ENCODE results near the gene SLC9A8.

The SLC9A8 gene

DNA sequence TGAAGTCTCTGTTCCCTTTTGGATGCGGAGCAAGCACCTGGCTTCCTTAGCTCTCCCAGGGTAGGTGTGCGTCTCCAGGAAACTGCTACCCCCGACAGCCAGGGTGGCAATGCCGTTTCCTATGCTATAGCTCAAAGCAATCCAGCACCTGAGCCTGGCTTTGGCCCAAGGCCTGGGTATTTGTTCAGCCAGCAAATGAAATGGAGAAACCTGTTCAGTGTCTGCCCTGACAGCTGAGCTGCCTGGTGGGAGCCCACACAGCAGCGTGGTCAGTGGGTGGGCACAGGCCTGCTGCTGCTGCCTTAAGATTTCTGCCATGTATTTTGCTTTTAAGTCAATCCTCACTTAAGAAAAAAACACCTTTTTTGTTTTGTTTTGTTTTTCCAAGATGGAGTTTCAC, 89.0 kb downstream of the SLC9A8 start:
- no peak overlapping the region for H3K4me3 ChIP-seq (ENCODE audit: insufficient read depth, low read length, poor library complexity, severe bottlenecking)

GRCh38 chr20:49904440-49905214, 92.0 kb downstream of the SLC9A8 start:
- H3K4me2 ChIP-seq (ENCODE audit: low read depth, low read length, poor library complexity, severe bottlenecking): no peak overlapping the region
- no peak overlapping the region for H3K9ac ChIP-seq (ENCODE audit: low read length)
- H3K79me2 ChIP-seq (ENCODE audit: insufficient read depth, low read length): peaks cover 3% of the 10 kb centered on the region; the same call in 1 of the 2 replicates
- H3K9me2 ChIP-seq (replicated peaks; ENCODE audit: insufficient read depth, low read length): no peaks in the 10 kb centered on the region
- no peak overlapping the region for H3K27ac ChIP-seq (ENCODE audit: low read depth, low read length)
- H3F3A ChIP-seq (ENCODE audit: insufficient read depth): no peaks in the 10 kb centered on the region
- no peaks in the 10 kb centered on the region for H3K27me3 ChIP-seq (ENCODE audit: low read length)
- H4K20me1 ChIP-seq (ENCODE audit: low read depth, low read length): no peaks in the 10 kb centered on the region
- no peaks in the 10 kb centered on the region for H3K9me3 ChIP-seq (ENCODE audit: insufficient read depth, low read length)
- no peaks in the 10 kb centered on the region for H3K36me3 ChIP-seq (ENCODE audit: low read length)
- TF ChIP-seq EZH2phosphoT487 (conservative IDR thresholded peaks at IDR 0.05; ENCODE audit: low read length) (no peak), CTCF (IDR thresholded peaks at IDR 0.05; ENCODE audit: insufficient read depth, low read length, poor library complexity, severe bottlenecking) (no peak)
- H3K4me3 ChIP-seq (ENCODE audit: insufficient read depth, low read length, poor library complexity, severe bottlenecking): no peak overlapping the region
- H2AFZ ChIP-seq (ENCODE audit: low read depth, low read length, severe bottlenecking): no peak overlapping the region

More for the DNA sequence above, 89.0 kb downstream of the SLC9A8 start:
- Histone ChIP-seq H3K27me3 (ENCODE audit: low read length) (no peaks in the 10 kb centered on the region), H3K9me2 (replicated peaks; ENCODE audit: insufficient read depth, low read length) (no peaks in the 10 kb centered on the region), H3K9ac (ENCODE audit: low read length) (no peak overlapping the region), H3K4me2 (ENCODE audit: low read depth, low read length, poor library complexity, severe bottlenecking) (no peak overlapping the region), H3K36me3 (ENCODE audit: low read length) (no peaks in the 10 kb centered on the region), H3F3A (ENCODE audit: insufficient read depth) (no peaks in the 10 kb centered on the region), H3K9me3 (ENCODE audit: insufficient read depth, low read length) (no peaks in the 10 kb centered on the region), H3K27ac (ENCODE audit: low read depth, low read length) (no peak overlapping the region), H3K79me2 (ENCODE audit: insufficient read depth, low read length) (no peaks in the 10 kb centered on the region), H4K20me1 (ENCODE audit: low read depth, low read length) (no peaks in the 10 kb centered on the region), H2AFZ (ENCODE audit: low read depth, low read length, severe bottlenecking) (no peak overlapping the region)
- TF ChIP-seq CTCF (IDR thresholded peaks at IDR 0.05; ENCODE audit: insufficient read depth, low read length, poor library complexity, severe bottlenecking): no peak
- TF ChIP-seq EZH2phosphoT487 (conservative IDR thresholded peaks at IDR 0.05; ENCODE audit: low read length): no peak

- Histone ChIP-seq H3K27me3 (ENCODE audit: low read length) (no peaks in the 10 kb centered on the region), H3K9me3 (ENCODE audit: insufficient read depth, low read length) (no peaks in the 10 kb centered on the region), H3K36me3 (ENCODE audit: low read length) (no peaks in the 10 kb centered on the region), H3K27ac (ENCODE audit: low read depth, low read length) (no peak overlapping the region), H2AFZ (ENCODE audit: low read depth, low read length, severe bottlenecking) (no peak overlapping the region), H3K9ac (ENCODE audit: low read length) (no peak overlapping the region), H3K79me2 (ENCODE audit: insufficient read depth, low read length) (peaks cover 9% of the 10 kb centered on the region; the same call in 1 of the 2 replicates), H3F3A (ENCODE audit: insufficient read depth) (no peaks in the 10 kb centered on the region), H3K4me3 (ENCODE audit: insufficient read depth, low read length, poor library complexity, severe bottlenecking) (no peak overlapping the region), H3K4me2 (ENCODE audit: low read depth, low read length, poor library complexity, severe bottlenecking) (no peak overlapping the region), H4K20me1 (ENCODE audit: low read depth, low read length) (no peaks in the 10 kb centered on the region), H3K9me2 (replicated peaks; ENCODE audit: insufficient read depth, low read length) (no peaks in the 10 kb centered on the region)
- TF ChIP-seq EZH2phosphoT487 (conservative IDR thresholded peaks at IDR 0.05; ENCODE audit: low read length): no peak
- no peak for TF ChIP-seq CTCF (IDR thresholded peaks at IDR 0.05; ENCODE audit: insufficient read depth, low read length, poor library complexity, severe bottlenecking)
These were observed 92.9 kb downstream of the SLC9A8 start for GRCh38 chr20:49905415-49906091.
